Vagina (tissue), 2 donors: ENCODE results near the gene TRIAP1. TPM values are rescaled to one million over a fixed set of nuclear protein-coding genes. Genes with fewer than 3 reads are reported as not detected.

Source experiments
- DNase-seq, 2 donors: peaks; one replicate each; pipeline ENCODE4 v3.0.0-alpha.2; 2017; ENCODE audit errors: extremely low spot score in 2 of 2
- H3K27ac ChIP-seq: fragments of 200-600 bp; sonication (generic); one replicate; pipeline ENCODE4 v1.5.1; 2019
- H3K27me3 ChIP-seq: fragments of 200-600 bp; sonication (generic); one replicate; pipeline ENCODE4 v1.5.1; 2019
- H3K36me3 ChIP-seq, 2 donors: fragments of 200-600 bp; sonication (generic); one replicate each; pipeline ENCODE4 v1.5.1; 2017 to 2019
- H3K4me1 ChIP-seq: fragments of 200-600 bp; sonication (generic); one replicate; pipeline ENCODE4 v1.5.1; 2019
- H3K4me3 ChIP-seq, 2 donors: fragments of 200-600 bp; sonication (generic); 1 replicate in 1 of 2; 2 replicates in 1 of 2; pipeline ENCODE4 v1.5.1; 2016 to 2019
- H3K9me3 ChIP-seq: fragments of 200-600 bp; sonication (generic); one replicate; pipeline ENCODE4 v1.5.1; 2019
- POLR2A ChIP-seq, 2 donors: fragments of 450-650 bp; IDR thresholded peaks; one replicate each; pipeline ENCODE4 v1.6.1; 2017; ENCODE audit warnings: antibody characterized with exemption in 2 of 2, mild to moderate bottlenecking in 2 of 2, moderate library complexity in 2 of 2
- POLR2AphosphoS5 ChIP-seq, 2 donors: sonication (generic); formaldehyde crosslinking; IDR thresholded peaks; one replicate each; pipeline ENCODE4 v1.9.0; 2017; ENCODE audit warnings: antibody characterized with exemption in 2 of 2, mild to moderate bottlenecking in 2 of 2, low read depth in 1 of 2; ENCODE audit not compliant: insufficient read depth in 1 of 2
- intact Hi-C: fragments of 100-400 bp; cut with DNase I; formaldehyde crosslinking; loops from one replicate; pipeline ENCODE4 v1.15.1; 2023
- total RNA-seq: library from RNA; depleted of rRNA; stranded (reverse); fragments of >200 nt; gene quantifications from one replicate; pipeline ENCODE4 v1.2.3, GENCODE V29; 2016
- TF ChIP-seq, protein P1 (sequence below), 3 experiments: fragments of 450-650 bp in 2 of 3; fragments of 200-600 bp in 1 of 3; sonication (generic) in 1 of 3; IDR thresholded peaks; one replicate each; pipeline ENCODE4 v1.5.1; 2017 to 2019; ENCODE audit warnings: antibody characterized with exemption in 3 of 3, mild to moderate bottlenecking in 2 of 3, moderate library complexity in 2 of 3

Gene TRIAP1
- total RNA-seq, 1 donor from 2014 or later = 3.9 TPM

DNA sequence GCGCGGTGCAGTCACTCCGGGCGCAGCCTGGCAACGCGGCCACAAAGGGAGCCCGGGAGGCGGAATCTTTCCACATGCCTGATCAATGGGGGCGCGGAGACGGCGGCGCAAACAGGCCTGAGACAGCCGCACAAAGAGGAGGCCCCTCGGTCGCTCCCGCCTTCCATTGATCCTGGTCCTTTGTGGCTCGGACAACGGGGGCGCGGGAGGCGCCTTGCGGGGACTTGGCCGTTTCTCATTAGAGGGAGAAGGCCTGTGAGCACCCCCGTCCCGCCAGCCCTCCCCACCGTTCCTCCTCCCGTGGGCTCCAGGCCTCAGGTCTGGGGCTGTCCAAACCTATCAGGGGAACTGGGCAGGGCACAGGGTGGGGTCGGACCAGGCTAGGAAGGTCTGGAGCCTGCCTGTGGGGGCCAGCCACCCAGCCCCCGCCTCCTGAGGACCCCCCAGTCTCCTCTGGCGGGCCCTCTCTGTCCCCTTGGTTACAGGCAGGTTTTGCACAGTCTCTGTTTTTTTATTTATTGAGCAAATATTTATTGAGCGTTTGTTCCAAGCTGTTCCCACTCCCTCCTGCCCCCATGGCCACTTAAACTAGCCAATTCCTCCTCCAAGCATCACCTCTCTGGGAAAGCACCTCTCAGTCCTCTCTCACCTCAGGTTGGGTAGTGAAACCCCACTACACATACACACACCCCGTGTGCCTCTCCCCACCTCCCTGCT lies 48.2 kb downstream of the TRIAP1 start:
- DNase-seq = no peak
- Histone ChIP-seq H3K36me3 (no peaks in the 10 kb centered on the region), H3K4me3 (no peak overlapping the region), H3K9me3 (no peaks in the 10 kb centered on the region), H3K4me1 (no peaks in the 10 kb centered on the region), H3K27me3 (no peaks in the 10 kb centered on the region), H3K27ac (no peak overlapping the region)
- intact Hi-C loops = no loop called here
- no peak for TF ChIP-seq POLR2AphosphoS5 (IDR thresholded peaks at IDR 0.05; ENCODE audit: insufficient read depth in 1 of 2, low read depth in 1 of 2)
- TF ChIP-seq, protein P1, sequence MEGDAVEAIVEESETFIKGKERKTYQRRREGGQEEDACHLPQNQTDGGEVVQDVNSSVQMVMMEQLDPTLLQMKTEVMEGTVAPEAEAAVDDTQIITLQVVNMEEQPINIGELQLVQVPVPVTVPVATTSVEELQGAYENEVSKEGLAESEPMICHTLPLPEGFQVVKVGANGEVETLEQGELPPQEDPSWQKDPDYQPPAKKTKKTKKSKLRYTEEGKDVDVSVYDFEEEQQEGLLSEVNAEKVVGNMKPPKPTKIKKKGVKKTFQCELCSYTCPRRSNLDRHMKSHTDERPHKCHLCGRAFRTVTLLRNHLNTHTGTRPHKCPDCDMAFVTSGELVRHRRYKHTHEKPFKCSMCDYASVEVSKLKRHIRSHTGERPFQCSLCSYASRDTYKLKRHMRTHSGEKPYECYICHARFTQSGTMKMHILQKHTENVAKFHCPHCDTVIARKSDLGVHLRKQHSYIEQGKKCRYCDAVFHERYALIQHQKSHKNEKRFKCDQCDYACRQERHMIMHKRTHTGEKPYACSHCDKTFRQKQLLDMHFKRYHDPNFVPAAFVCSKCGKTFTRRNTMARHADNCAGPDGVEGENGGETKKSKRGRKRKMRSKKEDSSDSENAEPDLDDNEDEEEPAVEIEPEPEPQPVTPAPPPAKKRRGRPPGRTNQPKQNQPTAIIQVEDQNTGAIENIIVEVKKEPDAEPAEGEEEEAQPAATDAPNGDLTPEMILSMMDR (IDR thresholded peaks at IDR 0.05) = no peak
- TF ChIP-seq POLR2A (IDR thresholded peaks at IDR 0.05) = no peak

DNA sequence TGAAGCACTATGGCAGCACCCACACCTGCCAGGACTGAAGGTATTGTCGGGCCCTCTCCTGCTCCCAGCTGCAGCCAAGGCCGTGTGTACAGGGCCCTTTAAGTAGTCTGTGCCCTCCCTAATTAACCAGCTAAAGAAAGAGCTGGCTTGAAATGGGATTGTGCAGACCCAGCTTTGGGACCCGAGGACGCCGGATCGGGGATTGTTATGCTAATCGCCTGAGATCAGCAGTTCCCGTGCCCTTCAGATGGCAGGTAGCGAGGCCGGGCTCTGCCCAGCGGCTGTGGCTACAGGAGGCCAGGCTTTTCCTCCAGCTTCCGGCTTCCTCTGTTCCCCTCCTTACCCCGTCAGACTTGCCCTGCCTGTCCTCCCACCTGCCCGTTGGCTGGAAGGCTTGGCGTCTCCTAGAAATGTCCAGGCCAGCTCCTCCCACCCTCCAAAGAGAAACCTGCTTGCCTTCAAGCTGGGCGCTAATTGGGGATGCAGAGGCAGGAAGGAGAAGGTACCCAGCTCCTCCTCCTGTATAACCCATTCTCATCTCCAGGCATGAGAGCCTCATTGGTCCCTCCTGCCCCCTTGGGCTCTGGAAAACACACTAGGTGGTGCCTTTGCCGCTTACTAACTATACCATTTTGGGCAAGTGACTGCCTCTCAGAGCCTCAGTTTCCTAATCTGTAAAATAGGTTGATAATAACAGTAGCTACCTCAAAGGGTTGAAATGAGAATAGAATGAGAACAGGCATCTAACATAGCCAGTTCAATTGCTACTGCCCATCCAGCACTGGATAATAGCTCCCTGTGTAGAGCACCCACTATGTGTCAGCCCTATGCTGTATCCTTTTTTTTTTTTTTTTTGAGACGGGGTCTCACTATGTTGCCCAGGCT lies 51.5 kb downstream of the TRIAP1 start:
- intact Hi-C loops = no loop called here
- Histone ChIP-seq H3K27me3 (no peaks in the 10 kb centered on the region), H3K4me3 (no peak overlapping the region), H3K4me1 (no peaks in the 10 kb centered on the region), H3K27ac (no peak overlapping the region), H3K9me3 (no peaks in the 10 kb centered on the region), H3K36me3 (no peaks in the 10 kb centered on the region)
- TF ChIP-seq POLR2A (IDR thresholded peaks at IDR 0.05) = no peak
- no peak for TF ChIP-seq POLR2AphosphoS5 (IDR thresholded peaks at IDR 0.05; ENCODE audit: insufficient read depth in 1 of 2, low read depth in 1 of 2)
- TF ChIP-seq, protein P1 (IDR thresholded peaks at IDR 0.05) = no peak
- no peak for DNase-seq

Other genes with a start within 250 kb of the TRIAP1 start
- 2,837 TPM for gene RPLP0, start 245.3 kb downstream of the TRIAP1 start, total RNA-seq
- 95.3 TPM for gene PXN, start 180.7 kb downstream of the TRIAP1 start, total RNA-seq
- under 0.01 TPM for gene RNU4-2, start 154.5 kb downstream of the TRIAP1 start, total RNA-seq
- gene RNU4-1, start 153.1 kb downstream of the TRIAP1 start, total RNA-seq = under 0.01 TPM
- gene SIRT4, start 144.1 kb downstream of the TRIAP1 start, total RNA-seq = not detected
- not detected for gene PLA2G1B, start 118.6 kb downstream of the TRIAP1 start, total RNA-seq
- 3.7 TPM for gene MSI1, start 77.2 kb downstream of the TRIAP1 start, total RNA-seq
- gene COX6A1, start 8.3 kb downstream of the TRIAP1 start, total RNA-seq = 928 TPM
- gene GATC, start 60 bp upstream of the TRIAP1 start, total RNA-seq = 15.5 TPM
- gene SRSF9, start 23.4 kb upstream of the TRIAP1 start, total RNA-seq = 105 TPM
- 318 TPM for gene DYNLL1, start 49.7 kb upstream of the TRIAP1 start, total RNA-seq
- 18.4 TPM for gene COQ5, start 82.8 kb upstream of the TRIAP1 start, total RNA-seq
- 161 TPM for gene RNF10, start 88.0 kb upstream of the TRIAP1 start, total RNA-seq
- 35.6 TPM for gene POP5, start 135.0 kb upstream of the TRIAP1 start, total RNA-seq
- gene CABP1, start 194.2 kb upstream of the TRIAP1 start, total RNA-seq = 0.49 TPM
- 33.1 TPM for gene MLEC, start 240.8 kb upstream of the TRIAP1 start, total RNA-seq